Stomach (tissue), 9 donors: ENCODE results near the gene PPP1R37. TPM values are rescaled to one million over a fixed set of nuclear protein-coding genes. Genes with fewer than 3 reads are reported as not detected.

Source experiments
- DNase-seq, 2 donors: peaks; one replicate each; pipeline versions ENCODE4 v3.0.0 to v3.0.0-alpha.2; 2013 to 2019
- H3K27ac ChIP-seq, 5 donors: fragments of 200-600 bp in 4 of 5; sonication (generic) in 4 of 5; one replicate each; pipeline ENCODE4 v1.5.1; 2013 to 2019; ENCODE audit warnings: mild to moderate bottlenecking in 1 of 5, moderate library complexity in 1 of 5
- H3K27me3 ChIP-seq, 3 donors: fragments of 200-600 bp; sonication (generic); one replicate each; pipeline ENCODE4 v1.5.1; 2017 to 2019; ENCODE audit warnings: mixed run types in 1 of 3
- H3K36me3 ChIP-seq, 4 donors: fragments of 200-600 bp; sonication (generic); 1 replicate in 3 of 4; 2 replicates in 1 of 4; pipeline ENCODE4 v1.5.1; 2016 to 2019
- H3K4me1 ChIP-seq, 4 donors: fragments of 200-600 bp; sonication (generic); one replicate each; pipeline ENCODE4 v1.5.1; 2016 to 2019
- H3K4me3 ChIP-seq, 4 donors: fragments of 200-600 bp; sonication (generic) in 3 of 4; one replicate each; pipeline ENCODE4 v1.5.1; 2016 to 2019; ENCODE audit warnings: mild to moderate bottlenecking in 1 of 4
- H3K9me3 ChIP-seq, 4 donors: fragments of 200-600 bp; sonication (generic); one replicate each; pipeline ENCODE4 v1.5.1; 2016 to 2019
- CTCF ChIP-seq, 7 experiments: fragments of 450-650 bp in 4 of 7; fragments of 200-600 bp in 3 of 7; sonication (generic) in 3 of 7; IDR thresholded peaks; one replicate each; pipeline ENCODE4 v1.5.1; 2016 to 2019; ENCODE audit warnings: antibody characterized with exemption in 7 of 7, control low read depth in 2 of 7, mild to moderate bottlenecking in 1 of 7
- EP300 ChIP-seq: sonication (generic); formaldehyde crosslinking; IDR thresholded peaks from one replicate; pipeline ENCODE4 v1.6.1; 2017; ENCODE audit warnings: antibody characterized with exemption
- POLR2A ChIP-seq, 4 donors: fragments of 450-650 bp; IDR thresholded peaks; one replicate each; pipeline ENCODE4 v1.6.1; 2016; ENCODE audit warnings: antibody characterized with exemption in 4 of 4, control low read depth in 2 of 4, mild to moderate bottlenecking in 1 of 4, moderate library complexity in 1 of 4
- POLR2AphosphoS5 ChIP-seq, 3 donors: sonication (generic); formaldehyde crosslinking; IDR thresholded peaks; one replicate each; pipeline ENCODE4 v1.6.1; 2016; ENCODE audit warnings: antibody characterized with exemption in 3 of 3
- WGBS, 5 donors: extraction: QIAGEN DNeasy Blood & Tissue Kit in 3 of 5; methylation state at CpG; one replicate each; pipeline versions ENCODE4 v1.1.5 to v1.1.7; 2013 to 2018; 5-methylcytosine and 5-hydroxymethylcytosine counted together
- intact Hi-C: fragments of 100-400 bp; cut with DNase I; formaldehyde crosslinking; loops from one replicate; pipeline ENCODE4 v1.15.1; 2023; ENCODE audit warnings: low total_unique reads
- polyA plus RNA-seq, 3 donors: library from polyadenylated mRNA; stranded (reverse); fragments of 200-250 nt; gene quantifications; one replicate each; pipeline ENCODE4 v1.2.3, GENCODE V29; 2013
- total RNA-seq, 5 donors: library from RNA; depleted of rRNA; stranded (reverse); fragments of >200 nt; gene quantifications; one replicate each; pipeline versions ENCODE4 v1.1.0 to v1.2.3, GENCODE V29; 2014 to 2016
- donor health status: healthy with polysubstance abuse.
- donor health status: Bipolar disorder and iron deficiency.
- donor health status: healthy.

PPP1R37 gene
- total and polyA plus RNA-seq, 8 donors: 25.7 to 268 (median 53.9) TPM

GRCh38 chr19:45163156-45163555, 70.2 kb downstream of the PPP1R37 start:
- intact Hi-C loops: no loop called here
- no peaks in the 10 kb centered on the region for H3K9me3 ChIP-seq
- peaks cover 0 to 46% (median 29%) of the 10 kb centered on the region in 3 donors for H3K27me3 ChIP-seq
- 82 to 94% (median 87%) methylated on average over 8 to 17 of the region's 17 CpGs for WGBS, 5 donors
- H3K4me3 ChIP-seq: no peak overlapping the region
- H3K4me1 ChIP-seq: peaks cover 7 to 37% (median 31%) of the 10 kb centered on the region in 4 donors
- TF ChIP-seq POLR2AphosphoS5 (IDR thresholded peaks at IDR 0.05): no peak
- TF ChIP-seq POLR2A (IDR thresholded peaks at IDR 0.05): no peak
- no peak for TF ChIP-seq CTCF (IDR thresholded peaks at IDR 0.05)
- no peak for TF ChIP-seq EP300
- no peak overlapping the region for H3K27ac ChIP-seq
- DNase-seq: no peak
- no peaks in the 10 kb centered on the region for H3K36me3 ChIP-seq

GRCh38 chr19:45163751-45164460, 70.9 kb downstream of the PPP1R37 start:
- Histone ChIP-seq H3K4me1 (peaks cover 7 to 37% (median 31%) of the 10 kb centered on the region in 4 donors), H3K9me3 (no peaks in the 10 kb centered on the region), H3K36me3 (peaks cover 0 to 5% (median 0%) of the 10 kb centered on the region in 4 donors), H3K27ac (no peak overlapping the region), H3K27me3 (peaks cover 0 to 38% (median 21%) of the 10 kb centered on the region in 3 donors), H3K4me3 (no peak overlapping the region)
- DNase-seq: no peak
- intact Hi-C loops: no loop called here
- 75 to 85% (median 81%) methylated on average over 13 to 15 of the region's 15 CpGs for WGBS, 5 donors
- TF ChIP-seq POLR2AphosphoS5 (IDR thresholded peaks at IDR 0.05) (no peak), POLR2A (IDR thresholded peaks at IDR 0.05) (no peak), EP300 (no peak), CTCF (IDR thresholded peaks at IDR 0.05) (no peak)

- peak; percentile 82 to 89 for DNase-seq
- 25 to 48% (median 32%) methylated on average over 16 to 27 of the region's 27 CpGs for WGBS, 5 donors
- peaks cover 0 to 6% (median 2%) of the 10 kb centered on the region in 4 donors for H3K36me3 ChIP-seq
- no peaks in the 10 kb centered on the region for H3K9me3 ChIP-seq
- H3K4me1 ChIP-seq: peaks cover 7 to 38% (median 34%) of the 10 kb centered on the region in 4 donors
- H3K27me3 ChIP-seq: peaks cover 0 to 30% (median 20%) of the 10 kb centered on the region in 3 donors
- H3K4me3 ChIP-seq: no peak overlapping the region
- no peak for TF ChIP-seq EP300
- TF ChIP-seq POLR2AphosphoS5 (IDR thresholded peaks at IDR 0.05): peak in 1 of 3 donors; percentile 28
- no peak overlapping the region for H3K27ac ChIP-seq
- intact Hi-C loops: no loop called here
Measured at GRCh38 chr19:45164577-45165335, 71.8 kb downstream of the PPP1R37 start.

- intact Hi-C loops: no loop called here
- Histone ChIP-seq H3K27ac (no peak overlapping the region), H3K36me3 (peaks cover 0 to 6% (median 2%) of the 10 kb centered on the region in 4 donors), H3K9me3 (no peaks in the 10 kb centered on the region), H3K4me3 (no peak overlapping the region), H3K27me3 (peaks cover 0 to 9% (median 2%) of the 10 kb centered on the region in 3 donors), H3K4me1 (peaks cover 2 to 44% (median 28%) of the 10 kb centered on the region in 4 donors)
- DNase-seq: no peak
- TF ChIP-seq EP300: no peak
- TF ChIP-seq POLR2A (IDR thresholded peaks at IDR 0.05): no peak
- no peak for TF ChIP-seq CTCF (IDR thresholded peaks at IDR 0.05)
- no peak for TF ChIP-seq POLR2AphosphoS5 (IDR thresholded peaks at IDR 0.05)
- 69 to 83% (median 73%) methylated on average over 13 to 14 of the region's 14 CpGs for WGBS, 5 donors
Measured at GRCh38 chr19:45166723-45167252, 73.8 kb downstream of the PPP1R37 start.
